ENCODE measurements around the gene PHF19. TPM values are rescaled to one million over a fixed set of nuclear protein-coding genes. Genes with fewer than 3 reads are reported as not detected.

Gene PHF19
- polyA plus RNA-seq, 1 donor (not counting 4 experiments of a cell fraction or from before 2014, with no cell fraction given) = 11.7 TPM

GRCh38 chr9:120883608-120883996 is 6.6 kb upstream of the PHF19 start:
- no peak overlapping the region for H3K27ac ChIP-seq (ENCODE audit: control insufficient read depth, insufficient read depth, low read length)
- H3K27me3 ChIP-seq (ENCODE audit: control insufficient read depth, extremely low read depth, insufficient read depth, low read length) = peaks cover 4% of the 10 kb centered on the region
- H3K9me3 ChIP-seq (ENCODE audit: control insufficient read depth, low read depth, low read length) = no peaks in the 10 kb centered on the region
- H4K20me1 ChIP-seq (ENCODE audit: control insufficient read depth, extremely low read depth, insufficient read depth, low read length) = no peaks in the 10 kb centered on the region
- no peaks in the 10 kb centered on the region for H3K36me3 ChIP-seq (ENCODE audit: control insufficient read depth in 2 of 2, extremely low read depth in 1 of 2, insufficient read depth in 2 of 2, low read length in 2 of 2)
- no peak overlapping the region for H3K4me2 ChIP-seq (ENCODE audit: control insufficient read depth, extremely low read depth, insufficient read depth, low read depth, low read length)
- dilution Hi-C loops (cut with MboI; ENCODE audit: extremely low pct_ligation_motif_present, low sequenced_read_pairs) = no loop called here
- no peaks in the 10 kb centered on the region for H3K9me1 ChIP-seq (ENCODE audit: control insufficient read depth, extremely low read depth, insufficient read depth, low read length)
- H3K9ac ChIP-seq (ENCODE audit: control insufficient read depth, extremely low read depth, insufficient read depth, low read length) = no peak overlapping the region
- no peak overlapping the region for H2AFZ ChIP-seq (ENCODE audit: control insufficient read depth, low read length)
- no peak for DNase-seq (ENCODE audit: low read depth, low spot score)
- TF ChIP-seq CTCF (optimal IDR thresholded peaks at IDR 0.05 in 1 of 3, IDR thresholded peaks at IDR 0.05 in 1 of 3, conservative IDR thresholded peaks at IDR 0.05 in 1 of 3; ENCODE audit: extremely low read depth in 1 of 3, insufficient read depth in 2 of 3, low read length in 3 of 3) (no peak), EZH2 (IDR thresholded peaks at IDR 0.05; ENCODE audit: low read length) (no peak)
- H3K4me1 ChIP-seq (ENCODE audit: control insufficient read depth, extremely low read depth, insufficient read depth, low read length) = no peaks in the 10 kb centered on the region
- no peaks in the 10 kb centered on the region for H3K79me2 ChIP-seq (ENCODE audit: control insufficient read depth, insufficient read depth, low read length)
- no peak for FAIRE-seq
- no peak overlapping the region for H3K4me3 ChIP-seq (ENCODE audit: control insufficient read depth in 2 of 3, extremely low read depth in 1 of 3, insufficient read depth in 2 of 3, low read depth in 1 of 3, low read length in 3 of 3)

GRCh38 chr9:120882935-120883607 is 6.1 kb upstream of the PHF19 start:
- Histone ChIP-seq H3K9ac (ENCODE audit: control insufficient read depth, extremely low read depth, insufficient read depth, low read length) (no peak overlapping the region), H3K36me3 (ENCODE audit: control insufficient read depth in 2 of 2, extremely low read depth in 1 of 2, insufficient read depth in 2 of 2, low read length in 2 of 2) (no peaks in the 10 kb centered on the region), H2AFZ (ENCODE audit: control insufficient read depth, low read length) (no peak overlapping the region), H3K4me2 (ENCODE audit: control insufficient read depth, extremely low read depth, insufficient read depth, low read depth, low read length) (no peak overlapping the region), H3K4me1 (ENCODE audit: control insufficient read depth, extremely low read depth, insufficient read depth, low read length) (peaks cover under 1% of the 10 kb centered on the region), H3K27ac (ENCODE audit: control insufficient read depth, insufficient read depth, low read length) (no peak overlapping the region), H3K9me1 (ENCODE audit: control insufficient read depth, extremely low read depth, insufficient read depth, low read length) (no peaks in the 10 kb centered on the region), H3K9me3 (ENCODE audit: control insufficient read depth, low read depth, low read length) (no peaks in the 10 kb centered on the region), H4K20me1 (ENCODE audit: control insufficient read depth, extremely low read depth, insufficient read depth, low read length) (no peaks in the 10 kb centered on the region), H3K4me3 (ENCODE audit: control insufficient read depth in 2 of 3, extremely low read depth in 1 of 3, insufficient read depth in 2 of 3, low read depth in 1 of 3, low read length in 3 of 3) (no peak overlapping the region), H3K79me2 (ENCODE audit: control insufficient read depth, insufficient read depth, low read length) (no peaks in the 10 kb centered on the region), H3K27me3 (ENCODE audit: control insufficient read depth, extremely low read depth, insufficient read depth, low read length) (peaks cover 4% of the 10 kb centered on the region)
- dilution Hi-C loops (cut with MboI; ENCODE audit: extremely low pct_ligation_motif_present, low sequenced_read_pairs) = no loop called here
- no peak for TF ChIP-seq CTCF (optimal IDR thresholded peaks at IDR 0.05 in 1 of 3, IDR thresholded peaks at IDR 0.05 in 1 of 3, conservative IDR thresholded peaks at IDR 0.05 in 1 of 3; ENCODE audit: extremely low read depth in 1 of 3, insufficient read depth in 2 of 3, low read length in 3 of 3)
- TF ChIP-seq EZH2 (IDR thresholded peaks at IDR 0.05; ENCODE audit: low read length) = no peak
- FAIRE-seq (no peak), DNase-seq (ENCODE audit: low read depth, low spot score) (no peak)
